Tibial artery (tissue), 4 donors: ENCODE measurements around the gene ALDH3B1.
A peak's percentile ranks its signal among the peaks of the same experiment; 100 is the strongest.

ENCODE experiments used
- DNase-seq, 2 donors: peaks; one replicate each; pipeline ENCODE4 v3.0.0-alpha.2; 2019
- H3K27ac ChIP-seq, 2 donors: fragments of 200-600 bp; sonication (generic) in 1 of 2; 1 replicate in 1 of 2; 2 replicates in 1 of 2; pipeline ENCODE4 v1.5.1; 2018 to 2019; ENCODE audit warnings: mild to moderate bottlenecking in 1 of 2
- H3K27me3 ChIP-seq, 2 donors: fragments of 200-600 bp; sonication (generic) in 1 of 2; one replicate each; pipeline versions ENCODE4 v1.5.1 to v1.6.0; 2016 to 2019
- H3K36me3 ChIP-seq, 3 donors: fragments of 200-600 bp; sonication (generic) in 2 of 3; one replicate each; pipeline ENCODE4 v1.5.1; 2016 to 2019; ENCODE audit warnings: mild to moderate bottlenecking in 2 of 3
- H3K4me1 ChIP-seq, 4 donors: fragments of 200-600 bp; sonication (generic) in 2 of 4; 1 replicate in 3 of 4; 2 replicates in 1 of 4; pipeline ENCODE4 v1.5.1; 2016 to 2019
- H3K4me3 ChIP-seq, 2 donors: fragments of 200-600 bp; sonication (generic) in 1 of 2; 1 replicate in 1 of 2; 2 replicates in 1 of 2; pipeline ENCODE4 v1.5.1; 2018 to 2019; ENCODE audit warnings: mild to moderate bottlenecking in 2 of 2
- H3K9me3 ChIP-seq, 3 donors: fragments of 200-600 bp; sonication (generic) in 1 of 3; one replicate each; pipeline ENCODE4 v1.5.1; 2016 to 2019
- intact Hi-C: fragments of 100-400 bp; cut with DNase I; formaldehyde crosslinking; loops from one replicate; pipeline ENCODE4 v1.15.0; 2023; ENCODE audit warnings: low total_unique reads
- TF ChIP-seq, protein P1 (sequence below), 2 experiments: fragments of 200-600 bp in 1 of 2; fragments of 450-650 bp in 1 of 2; IDR thresholded peaks; one replicate each; pipeline ENCODE4 v1.5.1; 2017 to 2019; ENCODE audit warnings: antibody characterized with exemption in 2 of 2, mild to moderate bottlenecking in 1 of 2, moderate library complexity in 1 of 2

The ALDH3B1 gene

DNA sequence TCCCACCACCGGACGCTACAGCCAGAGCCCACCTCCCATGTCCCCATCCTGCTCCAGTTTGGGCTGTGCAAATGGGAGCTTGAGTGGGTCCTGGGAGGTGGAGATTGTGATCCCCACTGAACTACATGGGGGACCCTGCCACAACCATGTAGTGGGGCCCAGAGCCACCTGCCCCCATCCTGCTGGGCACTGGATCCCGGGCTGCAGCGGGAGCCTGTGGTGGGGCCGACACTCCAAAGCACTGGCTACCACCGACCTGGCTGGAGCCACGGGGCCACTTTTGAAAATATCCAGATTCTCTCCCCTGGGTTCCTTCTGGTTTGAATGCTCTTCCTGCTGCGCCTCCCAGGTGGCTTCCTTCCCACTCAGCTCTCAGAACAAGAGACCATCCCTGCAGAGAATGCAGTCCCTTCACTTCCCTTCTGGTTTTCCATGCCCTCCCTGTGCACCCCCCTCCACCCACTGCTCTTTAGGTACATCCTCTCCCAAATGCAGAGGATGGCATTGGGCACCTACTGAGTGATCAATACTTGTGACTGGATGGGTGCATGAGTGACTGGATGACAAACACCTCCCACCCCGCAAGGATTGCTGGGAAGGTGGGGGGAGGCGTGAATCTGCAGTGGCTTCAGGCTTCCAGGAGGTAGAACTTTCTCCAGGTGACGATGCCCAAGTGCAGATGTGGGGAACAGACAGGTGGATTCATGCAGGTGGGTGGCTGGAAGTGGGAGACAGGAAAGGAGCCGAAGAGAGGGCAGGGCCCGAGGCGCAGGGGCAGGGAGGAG lies 5.4 kb upstream of the ALDH3B1 start:
- TF ChIP-seq, protein P1, sequence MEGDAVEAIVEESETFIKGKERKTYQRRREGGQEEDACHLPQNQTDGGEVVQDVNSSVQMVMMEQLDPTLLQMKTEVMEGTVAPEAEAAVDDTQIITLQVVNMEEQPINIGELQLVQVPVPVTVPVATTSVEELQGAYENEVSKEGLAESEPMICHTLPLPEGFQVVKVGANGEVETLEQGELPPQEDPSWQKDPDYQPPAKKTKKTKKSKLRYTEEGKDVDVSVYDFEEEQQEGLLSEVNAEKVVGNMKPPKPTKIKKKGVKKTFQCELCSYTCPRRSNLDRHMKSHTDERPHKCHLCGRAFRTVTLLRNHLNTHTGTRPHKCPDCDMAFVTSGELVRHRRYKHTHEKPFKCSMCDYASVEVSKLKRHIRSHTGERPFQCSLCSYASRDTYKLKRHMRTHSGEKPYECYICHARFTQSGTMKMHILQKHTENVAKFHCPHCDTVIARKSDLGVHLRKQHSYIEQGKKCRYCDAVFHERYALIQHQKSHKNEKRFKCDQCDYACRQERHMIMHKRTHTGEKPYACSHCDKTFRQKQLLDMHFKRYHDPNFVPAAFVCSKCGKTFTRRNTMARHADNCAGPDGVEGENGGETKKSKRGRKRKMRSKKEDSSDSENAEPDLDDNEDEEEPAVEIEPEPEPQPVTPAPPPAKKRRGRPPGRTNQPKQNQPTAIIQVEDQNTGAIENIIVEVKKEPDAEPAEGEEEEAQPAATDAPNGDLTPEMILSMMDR (IDR thresholded peaks at IDR 0.05) = no peak
- Histone ChIP-seq H3K4me3 (peak overlapping the region; percentile 74 to 76), H3K4me1 (peaks cover 0 to 36% (median 18%) of the 10 kb centered on the region in 4 donors), H3K9me3 (no peaks in the 10 kb centered on the region), H3K36me3 (no peaks in the 10 kb centered on the region), H3K27me3 (no peaks in the 10 kb centered on the region), H3K27ac (peak overlapping the region; percentile 71 to 78)
- no peak for DNase-seq
- intact Hi-C loops = loop anchor here (5.0 kb wide), 2 partner anchors 38 to 208 kb away; partner anchors contain the start of gene KMT5B

DNA sequence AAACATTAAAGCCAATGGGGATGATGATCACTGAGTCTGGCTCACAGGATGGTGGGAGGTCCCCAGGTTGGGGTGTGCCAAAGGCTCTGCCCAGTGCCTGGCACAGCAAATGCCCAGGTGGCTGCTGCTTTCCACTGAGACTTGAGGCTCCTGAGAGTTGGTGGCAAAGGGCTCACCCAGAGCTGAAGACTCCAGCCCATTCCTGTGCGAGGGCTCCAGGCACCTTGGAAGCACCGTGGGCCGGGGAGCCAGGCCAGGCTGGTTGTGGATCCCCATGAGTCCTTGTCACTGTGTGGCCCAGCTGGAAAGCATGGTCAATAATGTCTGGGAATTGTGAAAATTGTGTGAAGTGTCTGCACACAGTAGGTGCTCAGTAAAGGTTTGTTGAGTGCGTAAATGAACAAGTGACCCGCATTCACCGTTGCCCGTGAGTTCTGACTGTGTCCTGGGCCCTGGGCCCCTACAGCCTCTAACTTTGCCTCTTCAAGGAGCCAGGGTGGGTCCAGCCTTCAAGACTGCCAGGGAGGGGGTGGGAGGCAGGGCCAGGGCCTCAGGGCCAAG lies 3.4 kb upstream of the ALDH3B1 start:
- Histone ChIP-seq H3K4me3 (no peak overlapping the region), H3K36me3 (no peaks in the 10 kb centered on the region), H3K4me1 (peaks cover 0 to 55% (median 34%) of the 10 kb centered on the region in 4 donors), H3K27me3 (no peaks in the 10 kb centered on the region), H3K27ac (no peak overlapping the region), H3K9me3 (no peaks in the 10 kb centered on the region)
- no peak for DNase-seq
- intact Hi-C loops = loop anchor here (5.0 kb wide), 2 partner anchors 36 to 206 kb away; partner anchors contain the start of gene KMT5B
- TF ChIP-seq, protein P1 (IDR thresholded peaks at IDR 0.05) = no peak

- Histone ChIP-seq H3K36me3 (no peaks in the 10 kb centered on the region), H3K4me3 (no peak overlapping the region), H3K4me1 (peaks cover 0 to 61% (median 44%) of the 10 kb centered on the region in 4 donors), H3K27ac (peak overlapping the region in 1 of 2 donors; percentile 93), H3K9me3 (no peaks in the 10 kb centered on the region), H3K27me3 (no peaks in the 10 kb centered on the region)
- no peak for DNase-seq
- TF ChIP-seq, protein P1 (IDR thresholded peaks at IDR 0.05) = no peak
- intact Hi-C loops = loop anchor here (5.0 kb wide), 2 partner anchors 35 to 205 kb away; partner anchors contain the start of gene KMT5B
Observed at GRCh38 chr11:68007498-68008380, 2.4 kb upstream of the ALDH3B1 start.

- intact Hi-C loops = loop anchor here (5.0 kb wide), 2 partner anchors 34 to 204 kb away; partner anchors contain the start of gene KMT5B
- Histone ChIP-seq H3K27me3 (no peaks in the 10 kb centered on the region), H3K4me3 (no peak overlapping the region), H3K27ac (peak overlapping the region; percentile 93 to 94), H3K36me3 (no peaks in the 10 kb centered on the region), H3K4me1 (peaks cover 0 to 63% (median 50%) of the 10 kb centered on the region in 4 donors), H3K9me3 (no peaks in the 10 kb centered on the region)
- TF ChIP-seq, protein P1 (IDR thresholded peaks at IDR 0.05) = no peak
- peak in 1 of 2 donors; percentile 62 for DNase-seq
Observed at GRCh38 chr11:68008381-68009337, 1.5 kb upstream of the ALDH3B1 start.
